Activated CD8-positive, alpha-beta memory T cell treated with anti-CD3 and anti-CD28 coated beads for 4 hours (primary cell): ENCODE data around the gene LEP.
A peak's percentile ranks its signal among the peaks of the same experiment; 100 is the strongest.

Source experiments
- DNase-seq, 2 donors: peaks; one replicate each; pipeline ENCODE4 v3.0.0-alpha.2; 2020; ENCODE audit warnings: low read depth in 2 of 2

The LEP gene

GRCh38 chr7:128240696-128241386 is at the start of gene LEP:
Gene LEP, plus strand, starts transcription at chr7:128241278. Its CDS starts 10,741 bp downstream, at chr7:128252019.
- no peak for DNase-seq

GRCh38 chr7:128192497-128193142 is 48.5 kb upstream of the LEP start:
- DNase-seq: no peak

DNA sequence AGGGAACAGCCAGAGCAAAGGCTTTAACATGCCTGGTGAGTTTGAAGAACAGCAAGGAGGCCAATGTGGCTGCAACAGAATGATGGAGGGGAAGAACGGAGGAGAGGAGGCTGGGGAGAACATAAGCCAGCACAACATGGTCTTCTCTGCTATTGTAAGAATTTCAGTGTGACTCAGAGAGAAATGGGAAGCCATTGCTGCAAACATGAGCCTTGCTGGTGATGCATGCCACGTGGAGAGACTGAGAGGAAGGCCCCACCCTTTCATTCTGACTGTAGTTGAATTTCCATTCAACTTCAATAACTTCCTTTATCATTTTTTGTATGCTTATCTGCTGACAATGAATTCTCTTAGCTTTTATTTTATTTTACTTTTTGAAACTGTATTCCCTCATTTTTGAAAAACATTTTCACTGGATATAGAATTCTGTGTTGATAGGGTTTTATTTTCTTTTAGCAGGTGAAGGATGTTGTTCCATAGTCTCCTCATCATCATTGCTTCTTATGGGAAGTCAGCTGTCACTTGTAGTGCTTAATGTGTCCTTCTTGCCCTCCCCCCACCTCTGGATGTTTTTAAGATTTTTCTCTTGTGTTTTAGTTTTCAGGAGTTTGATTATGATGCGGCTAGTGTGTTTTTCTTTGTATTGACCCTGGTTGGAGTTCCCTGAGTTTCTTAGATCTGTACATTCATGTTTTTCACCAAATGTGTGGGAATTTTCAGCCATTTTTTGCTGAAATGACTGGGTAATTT is 46.4 kb upstream of the LEP start:
- DNase-seq: no peak

DNA sequence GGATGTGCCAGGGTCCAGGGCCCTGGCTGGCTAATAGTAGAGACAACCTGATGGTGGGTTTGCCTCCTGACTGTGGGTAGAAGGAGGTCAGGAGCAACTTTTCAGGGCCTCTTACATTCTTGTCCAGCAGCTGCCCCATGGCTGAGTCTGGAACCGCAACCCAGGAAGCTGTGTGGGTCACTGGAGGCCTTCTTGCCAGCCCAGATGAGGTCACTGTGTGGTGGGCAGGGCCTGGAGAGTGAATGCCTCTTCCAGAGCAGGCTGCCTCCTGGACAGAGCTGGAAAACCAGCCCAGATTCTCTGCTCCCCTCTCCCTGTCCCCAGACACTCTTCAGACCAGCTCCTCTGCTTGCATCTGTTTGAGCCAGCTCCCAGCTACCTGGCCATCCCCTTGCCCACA is 43.5 kb upstream of the LEP start:
- no peak for DNase-seq

DNA sequence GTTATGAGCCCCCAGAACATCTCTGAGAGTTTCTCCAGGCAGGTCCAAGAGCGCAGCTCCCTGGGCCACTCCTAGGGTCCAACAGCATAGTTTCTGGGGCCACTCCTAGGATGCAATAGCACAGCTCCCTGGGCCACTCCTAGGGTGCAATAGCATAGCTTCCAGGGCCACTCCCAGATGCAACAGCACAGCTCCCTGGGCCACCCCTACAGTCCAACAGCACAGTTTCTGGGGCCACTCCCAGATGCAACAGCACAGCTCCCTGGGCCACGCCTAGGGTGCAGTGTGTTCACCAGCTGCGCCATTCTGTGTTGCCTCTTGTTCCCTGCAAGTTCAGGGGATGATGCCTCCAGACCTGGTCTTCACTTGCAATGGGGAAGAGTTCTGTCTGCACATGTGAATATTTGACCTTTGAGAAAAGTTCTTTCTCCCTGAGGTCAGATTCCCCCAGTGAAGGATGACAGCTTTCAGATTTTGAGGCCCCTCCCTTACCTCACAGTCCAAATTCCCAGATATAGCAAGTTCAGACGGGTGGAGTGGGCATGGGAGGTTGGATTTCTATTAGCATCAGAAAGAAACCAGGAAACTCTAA is 43.0 kb upstream of the LEP start:
- DNase-seq: no peak

- DNase-seq: no peak
Measured at GRCh38 chr7:128200376-128200775, 40.7 kb upstream of the LEP start.

GRCh38 chr7:128201067-128201689 is 39.9 kb upstream of the LEP start:
- DNase-seq: no peak

DNA sequence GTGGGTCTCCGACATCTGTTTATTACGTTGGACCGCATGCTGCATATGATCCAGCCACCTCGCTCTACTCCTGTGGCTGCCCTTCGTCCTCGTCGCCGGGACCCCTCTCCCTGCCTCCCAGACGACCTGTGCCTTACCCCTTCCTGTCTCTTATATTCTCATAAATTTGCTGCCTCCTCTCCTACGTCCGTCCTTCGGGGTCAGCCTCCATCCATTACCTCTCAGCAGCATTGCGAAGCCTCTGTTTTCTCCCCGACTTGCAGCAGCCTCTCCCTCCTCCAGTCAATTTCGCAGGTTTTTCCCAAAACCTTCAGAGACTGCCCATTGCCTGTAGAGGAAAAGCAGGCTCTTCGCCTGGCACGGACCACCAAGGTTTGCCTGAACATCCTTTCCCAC is 39.4 kb upstream of the LEP start:
- DNase-seq: no peak

GRCh38 chr7:128202287-128202957 is 38.7 kb upstream of the LEP start:
- DNase-seq: no peak

- DNase-seq: no peak
Measured at GRCh38 chr7:128203047-128203491, 38.0 kb upstream of the LEP start.

DNA sequence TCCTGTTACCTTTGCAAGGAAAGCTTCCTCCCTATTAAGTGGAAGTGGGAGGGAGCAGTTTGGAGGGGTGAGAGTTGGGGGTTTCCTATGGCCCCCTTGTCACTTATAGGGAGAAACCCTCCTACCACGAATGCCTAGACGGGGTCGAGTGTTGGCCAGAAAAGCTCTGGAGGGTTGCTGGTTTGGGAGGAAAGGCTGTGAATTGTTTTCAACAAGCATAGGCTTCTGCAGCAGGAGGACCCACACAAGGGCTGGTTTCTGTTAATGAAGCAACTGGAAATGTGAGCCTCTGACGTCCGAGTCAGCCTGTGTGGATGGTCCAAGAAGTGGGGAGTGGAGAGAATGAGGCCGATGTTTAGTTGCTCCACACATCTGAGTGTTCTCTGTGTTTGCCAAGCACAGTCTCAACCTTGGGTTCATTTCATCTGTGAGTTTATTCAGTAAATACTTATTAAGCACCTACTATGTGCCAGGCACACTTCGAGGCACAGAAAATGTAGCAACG is 37.3 kb upstream of the LEP start:
- no peak for DNase-seq

GRCh38 chr7:128204455-128204854 is 36.6 kb upstream of the LEP start:
- DNase-seq: no peak

GRCh38 chr7:128205068-128205467 is 36.0 kb upstream of the LEP start:
- no peak for DNase-seq

GRCh38 chr7:128206017-128206746 is 34.9 kb upstream of the LEP start:
- no peak for DNase-seq

GRCh38 chr7:128206747-128207500 is 34.2 kb upstream of the LEP start:
- no peak for DNase-seq

- DNase-seq: no peak
Measured at GRCh38 chr7:128207609-128208008, 33.5 kb upstream of the LEP start.

DNA sequence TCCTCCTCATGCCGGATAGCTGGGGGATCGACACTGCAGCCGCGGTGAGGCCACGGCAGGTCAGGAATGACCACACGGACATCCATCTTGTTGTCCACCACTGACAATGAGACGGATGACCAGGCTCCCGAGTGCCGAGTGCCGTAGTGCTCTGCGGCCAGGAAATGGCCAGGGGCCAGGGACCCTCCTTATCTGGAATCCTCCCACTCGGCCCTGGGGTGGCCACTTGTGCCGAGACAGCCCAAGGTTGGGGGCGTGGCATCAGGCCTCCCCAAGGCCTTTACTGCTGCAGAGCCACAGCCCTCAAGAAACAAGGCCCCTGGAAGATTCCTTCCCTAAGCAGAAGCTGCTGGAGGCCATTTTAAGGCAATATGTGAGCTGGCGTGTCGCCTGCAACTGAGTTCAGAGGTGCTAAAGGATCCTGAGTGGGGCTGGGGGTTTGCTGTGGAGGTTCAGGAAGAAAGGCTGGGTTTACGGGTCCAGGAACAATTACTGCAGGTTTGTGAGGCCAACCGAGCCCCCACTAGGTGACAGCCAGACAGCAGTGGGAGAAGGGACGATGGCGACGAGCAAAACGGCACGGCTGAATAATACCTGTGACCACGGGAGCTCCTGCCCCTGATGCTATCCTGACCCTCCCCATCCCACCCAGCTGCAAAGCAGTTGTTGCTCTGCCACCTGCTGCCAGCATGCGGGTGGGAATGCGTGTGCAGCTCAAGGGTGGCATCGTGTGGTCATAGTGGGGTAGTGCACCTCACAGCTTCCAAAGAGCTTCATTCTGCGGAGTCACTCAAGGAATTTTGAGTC is 31.6 kb upstream of the LEP start:
- peak; percentile 25 to 37 for DNase-seq

DNA sequence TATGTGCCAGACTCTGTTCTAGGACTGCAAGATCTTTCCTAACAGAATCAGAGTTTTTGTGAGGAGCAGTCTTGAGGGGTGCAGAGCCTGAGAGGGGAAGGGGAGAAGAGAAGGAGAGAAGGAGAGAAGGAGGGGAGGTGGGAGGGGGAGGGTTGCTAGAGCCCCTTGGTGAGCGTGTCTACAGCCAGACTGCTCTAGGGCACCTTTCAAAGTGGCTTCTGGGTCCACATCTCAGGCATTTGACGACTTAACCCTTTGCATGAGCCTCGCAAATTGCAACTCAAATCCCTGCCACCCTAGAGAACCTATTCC is 31.1 kb upstream of the LEP start:
- DNase-seq: no peak
